Suppressor macrophage (primary cell): Measurements from ENCODE around the gene MGAT5B.
"Not testable (repeated sequence)": the region's sequence is repeated elsewhere in the genome, so short reads cannot be mapped to it uniquely, and the experiment has no call there.

ENCODE experiments used
- DNase-seq, 4 experiments: peaks; one replicate each; pipeline ENCODE4 v3.0.0-alpha.2; 2020 to 2022

Gene MGAT5B

GRCh38 chr17:76951375-76951905 is 83.2 kb downstream of the MGAT5B start:
- DNase-seq = no peak

GRCh38 chr17:76952402-76952801 is 84.2 kb downstream of the MGAT5B start:
- no peak for DNase-seq

GRCh38 chr17:76953066-76953465 is 84.9 kb downstream of the MGAT5B start:
- DNase-seq = no peak

- DNase-seq = no peak
These were observed 85.7 kb downstream of the MGAT5B start for GRCh38 chr17:76953946-76954345.

GRCh38 chr17:76955191-76955590 is 87.0 kb downstream of the MGAT5B start:
- DNase-seq = no peak

GRCh38 chr17:76956846-76957540 is 88.8 kb downstream of the MGAT5B start:
- DNase-seq = no peak

- DNase-seq = no peak
These were observed 89.7 kb downstream of the MGAT5B start for GRCh38 chr17:76957678-76958464.

GRCh38 chr17:76958974-76959373 is 90.8 kb downstream of the MGAT5B start:
- DNase-seq = no peak

GRCh38 chr17:76961869-76962268 is 93.7 kb downstream of the MGAT5B start:
- DNase-seq = no peak

GRCh38 chr17:76962858-76963257 is 94.7 kb downstream of the MGAT5B start:
- no peak for DNase-seq

GRCh38 chr17:76966016-76966415 is 97.8 kb downstream of the MGAT5B start:
- DNase-seq = no peak

GRCh38 chr17:76966486-76967181 is 98.4 kb downstream of the MGAT5B start:
- DNase-seq = no peak

GRCh38 chr17:76967762-76968161 is 99.6 kb downstream of the MGAT5B start:
- DNase-seq = no peak

- DNase-seq = no peak
These were observed 100.7 kb downstream of the MGAT5B start for GRCh38 chr17:76968707-76969597.

GRCh38 chr17:76969598-76970172 is 101.5 kb downstream of the MGAT5B start:
- peak in 2 of 4 experiments; percentile 4 to 12 for DNase-seq

GRCh38 chr17:76970228-76970627 is 102.0 kb downstream of the MGAT5B start:
- DNase-seq = not testable (repeated sequence)

GRCh38 chr17:76972046-76972641 is 103.9 kb downstream of the MGAT5B start:
- DNase-seq = no peak

GRCh38 chr17:76973040-76973439 is 104.8 kb downstream of the MGAT5B start:
- no peak for DNase-seq

GRCh38 chr17:76974721-76975120 is 106.5 kb downstream of the MGAT5B start:
- DNase-seq = no peak

GRCh38 chr17:76978050-76978449 is 109.8 kb downstream of the MGAT5B start:
- not testable (repeated sequence) for DNase-seq

GRCh38 chr17:76981545-76982295 is 113.5 kb downstream of the MGAT5B start:
- no peak for DNase-seq
